H1 (cell line): Measurements from ENCODE around the gene BAG1.

Source experiments
- CHD1 ChIP-seq: IDR thresholded peaks from 2 replicates; pipeline ENCODE4 v1.6.1; 2012; ENCODE audit warnings: low read depth, low read length, improper control_type of control experiment
- CTCF ChIP-seq, 3 experiments: IDR thresholded peaks; 1 replicate in 2 of 3; 2 replicates in 1 of 3; pipeline versions ENCODE4 v1.5.1 to v1.6.1; 2011; ENCODE audit warnings: low read length in 3 of 3, mild to moderate bottlenecking in 3 of 3, inconsistent platforms in 2 of 3, low read depth in 1 of 3, moderate library complexity in 1 of 3; ENCODE audit not compliant: insufficient read depth in 1 of 3; ENCODE audit errors: control extremely low read depth in 1 of 3
- EP300 ChIP-seq, 2 experiments: IDR thresholded peaks; 1 replicate in 1 of 2; 2 replicates in 1 of 2; pipeline ENCODE4 v1.6.1; 2011 to 2012; ENCODE audit warnings: low read depth in 2 of 2, low read length in 2 of 2, mild to moderate bottlenecking in 2 of 2, borderline replicate concordance in 1 of 2, inconsistent platforms in 1 of 2, moderate library complexity in 1 of 2
- POLR2A ChIP-seq, 2 experiments: IDR thresholded peaks; 1 replicate in 1 of 2; 2 replicates in 1 of 2; pipeline ENCODE4 v1.6.1; 2011; ENCODE audit warnings: low read depth in 2 of 2, low read length in 2 of 2, mild to moderate bottlenecking in 2 of 2; ENCODE audit errors: control extremely low read depth in 1 of 2
- RAD21 ChIP-seq, 2 experiments: IDR thresholded peaks in 1 of 2; conservative IDR thresholded peaks in 1 of 2; 2 replicates each; pipeline ENCODE4 v1.6.1; 2011; ENCODE audit warnings: low read depth in 2 of 2, low read length in 2 of 2, improper control_type of control experiment in 1 of 2, inconsistent platforms in 1 of 2, mild to moderate bottlenecking in 1 of 2, moderate library complexity in 1 of 2
- RFX5 ChIP-seq: IDR thresholded peaks from 2 replicates; pipeline ENCODE4 v1.6.1; 2011; ENCODE audit warnings: low read depth, low read length, improper control_type of control experiment, borderline replicate concordance
- TEAD4 ChIP-seq: IDR thresholded peaks from 2 replicates; pipeline ENCODE4 v1.6.1; 2012; ENCODE audit warnings: low read depth, low read length, inconsistent platforms, mixed read lengths
- TF ChIP-seq, protein P1 (sequence below): IDR thresholded peaks from 2 replicates; pipeline ENCODE4 v1.6.1; 2012; ENCODE audit warnings: low read length, inconsistent platforms
- TF ChIP-seq, protein P2 (sequence below): IDR thresholded peaks from 2 replicates; pipeline ENCODE4 v1.6.1; 2011; ENCODE audit warnings: low read length, improper control_type of control experiment

DNA sequence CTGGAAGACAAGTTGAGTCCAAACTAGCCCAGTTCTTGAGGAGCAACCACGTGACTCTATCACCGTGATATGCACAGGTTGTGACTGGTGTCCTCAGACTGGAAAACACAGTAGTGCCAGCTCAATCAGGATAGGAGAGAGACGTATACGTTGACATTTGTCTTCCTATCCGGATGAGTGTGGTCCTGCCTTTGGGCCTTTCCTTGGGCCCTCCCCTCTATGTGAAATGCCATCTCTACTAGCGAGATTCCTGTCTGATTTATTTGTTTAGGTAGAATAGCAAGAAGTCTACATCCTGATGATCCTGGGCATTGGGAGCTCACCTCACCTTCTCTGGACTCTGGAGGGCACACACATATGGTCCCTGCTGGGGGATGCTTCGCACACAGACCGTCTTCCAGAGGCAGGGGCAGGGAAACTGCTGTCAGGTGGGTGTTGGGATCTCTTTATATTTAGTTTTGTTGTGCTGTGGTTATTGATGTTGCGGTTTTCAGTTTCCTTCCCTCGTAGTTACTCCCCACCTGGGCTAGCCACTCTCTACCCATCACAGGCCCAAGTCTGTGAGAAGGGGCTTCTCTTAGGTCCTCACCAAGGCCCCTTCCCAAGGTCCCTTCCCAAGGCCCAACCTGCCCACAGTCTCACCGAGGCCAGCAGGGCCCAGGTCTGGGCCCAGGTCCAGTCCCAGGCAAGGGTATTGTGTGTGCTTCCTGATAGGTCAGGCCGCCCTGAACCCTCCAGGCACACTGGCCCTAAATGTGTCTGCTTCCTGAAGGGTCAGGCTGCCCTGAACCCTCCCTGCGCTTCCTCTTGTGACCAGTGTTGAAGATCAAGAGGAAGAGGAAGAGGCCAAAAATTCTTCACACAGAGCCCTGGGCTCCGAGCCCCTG is 43.6 kb downstream of the BAG1 start:
- no peak for TF ChIP-seq EP300 (IDR thresholded peaks at IDR 0.05; ENCODE audit: borderline replicate concordance in 1 of 2, low read depth in 2 of 2, low read length in 2 of 2)
- no peak for TF ChIP-seq CTCF (IDR thresholded peaks at IDR 0.05; ENCODE audit: control extremely low read depth in 1 of 3, insufficient read depth in 1 of 3, low read depth in 1 of 3, low read length in 3 of 3)
- TF ChIP-seq, protein P1, sequence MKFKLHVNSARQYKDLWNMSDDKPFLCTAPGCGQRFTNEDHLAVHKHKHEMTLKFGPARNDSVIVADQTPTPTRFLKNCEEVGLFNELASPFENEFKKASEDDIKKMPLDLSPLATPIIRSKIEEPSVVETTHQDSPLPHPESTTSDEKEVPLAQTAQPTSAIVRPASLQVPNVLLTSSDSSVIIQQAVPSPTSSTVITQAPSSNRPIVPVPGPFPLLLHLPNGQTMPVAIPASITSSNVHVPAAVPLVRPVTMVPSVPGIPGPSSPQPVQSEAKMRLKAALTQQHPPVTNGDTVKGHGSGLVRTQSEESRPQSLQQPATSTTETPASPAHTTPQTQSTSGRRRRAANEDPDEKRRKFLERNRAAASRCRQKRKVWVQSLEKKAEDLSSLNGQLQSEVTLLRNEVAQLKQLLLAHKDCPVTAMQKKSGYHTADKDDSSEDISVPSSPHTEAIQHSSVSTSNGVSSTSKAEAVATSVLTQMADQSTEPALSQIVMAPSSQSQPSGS = no peak
- TF ChIP-seq, protein P2, sequence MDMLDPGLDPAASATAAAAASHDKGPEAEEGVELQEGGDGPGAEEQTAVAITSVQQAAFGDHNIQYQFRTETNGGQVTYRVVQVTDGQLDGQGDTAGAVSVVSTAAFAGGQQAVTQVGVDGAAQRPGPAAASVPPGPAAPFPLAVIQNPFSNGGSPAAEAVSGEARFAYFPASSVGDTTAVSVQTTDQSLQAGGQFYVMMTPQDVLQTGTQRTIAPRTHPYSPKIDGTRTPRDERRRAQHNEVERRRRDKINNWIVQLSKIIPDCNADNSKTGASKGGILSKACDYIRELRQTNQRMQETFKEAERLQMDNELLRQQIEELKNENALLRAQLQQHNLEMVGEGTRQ = no peak
- TF ChIP-seq POLR2A (IDR thresholded peaks at IDR 0.05; ENCODE audit: control extremely low read depth in 1 of 2, low read depth in 2 of 2, low read length in 2 of 2) = no peak
- no peak for TF ChIP-seq RFX5
- TF ChIP-seq CHD1 = no peak
- TF ChIP-seq TEAD4 = no peak
- no peak for TF ChIP-seq RAD21 (IDR thresholded peaks at IDR 0.05 in 1 of 2, conservative IDR thresholded peaks at IDR 0.05 in 1 of 2; ENCODE audit: low read depth in 2 of 2, low read length in 2 of 2)
